Retinal pigment epithelial cell (primary cell): ENCODE results near the gene RASGEF1C.

ENCODE experiments used
- DNase-seq: peaks from one replicate; pipeline ENCODE4 v3.0.0-alpha.2; 2010; ENCODE audit warnings: low read depth
- H3K4me3 ChIP-seq: 2 replicates; pipeline ENCODE4 v1.5.1; 2011; ENCODE audit warnings: mild to moderate bottlenecking, low read length, control low read depth, moderate library complexity
- TF ChIP-seq, protein P1 (sequence below): conservative IDR thresholded peaks from 2 replicates; pipeline ENCODE4 v1.5.1; 2011; ENCODE audit warnings: low read depth, low read length, control low read depth, inconsistent platforms

Gene RASGEF1C

DNA sequence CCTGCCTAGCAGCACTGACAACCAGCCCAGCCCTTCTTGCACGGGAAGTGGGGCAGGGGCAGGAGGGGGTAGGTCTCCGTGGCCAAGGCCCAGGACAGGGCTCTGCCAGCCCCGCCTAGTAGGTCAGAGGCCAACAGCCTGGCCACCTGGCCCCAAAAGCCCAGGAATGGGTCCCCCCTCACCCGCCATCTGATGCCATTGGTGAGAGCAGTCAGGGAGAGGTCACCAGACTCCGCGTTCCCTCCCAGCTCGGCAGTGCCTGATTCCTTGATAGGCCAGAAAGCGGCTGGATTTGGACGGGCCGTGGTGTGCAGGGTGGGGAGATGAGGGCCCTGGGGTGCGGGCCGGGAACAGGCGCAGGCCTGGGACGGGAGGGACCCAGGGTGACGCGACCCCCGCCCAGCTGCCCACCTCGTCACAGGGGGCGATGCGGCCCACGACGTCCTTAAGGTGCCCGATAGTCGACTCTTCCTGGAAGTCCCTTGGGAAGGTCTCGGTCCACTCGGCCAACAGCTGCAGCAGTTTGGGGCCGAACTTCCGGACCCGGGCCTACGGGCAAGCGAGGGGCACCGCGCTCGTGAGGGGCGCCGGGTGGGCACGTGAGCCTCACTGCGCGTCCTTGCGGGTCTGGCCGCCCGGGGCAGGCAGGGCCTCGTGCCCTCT is 72.9 kb downstream of the RASGEF1C start:
- TF ChIP-seq, protein P1, sequence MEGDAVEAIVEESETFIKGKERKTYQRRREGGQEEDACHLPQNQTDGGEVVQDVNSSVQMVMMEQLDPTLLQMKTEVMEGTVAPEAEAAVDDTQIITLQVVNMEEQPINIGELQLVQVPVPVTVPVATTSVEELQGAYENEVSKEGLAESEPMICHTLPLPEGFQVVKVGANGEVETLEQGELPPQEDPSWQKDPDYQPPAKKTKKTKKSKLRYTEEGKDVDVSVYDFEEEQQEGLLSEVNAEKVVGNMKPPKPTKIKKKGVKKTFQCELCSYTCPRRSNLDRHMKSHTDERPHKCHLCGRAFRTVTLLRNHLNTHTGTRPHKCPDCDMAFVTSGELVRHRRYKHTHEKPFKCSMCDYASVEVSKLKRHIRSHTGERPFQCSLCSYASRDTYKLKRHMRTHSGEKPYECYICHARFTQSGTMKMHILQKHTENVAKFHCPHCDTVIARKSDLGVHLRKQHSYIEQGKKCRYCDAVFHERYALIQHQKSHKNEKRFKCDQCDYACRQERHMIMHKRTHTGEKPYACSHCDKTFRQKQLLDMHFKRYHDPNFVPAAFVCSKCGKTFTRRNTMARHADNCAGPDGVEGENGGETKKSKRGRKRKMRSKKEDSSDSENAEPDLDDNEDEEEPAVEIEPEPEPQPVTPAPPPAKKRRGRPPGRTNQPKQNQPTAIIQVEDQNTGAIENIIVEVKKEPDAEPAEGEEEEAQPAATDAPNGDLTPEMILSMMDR: no peak
- DNase-seq: no peak
- no peak overlapping the region for H3K4me3 ChIP-seq

DNA sequence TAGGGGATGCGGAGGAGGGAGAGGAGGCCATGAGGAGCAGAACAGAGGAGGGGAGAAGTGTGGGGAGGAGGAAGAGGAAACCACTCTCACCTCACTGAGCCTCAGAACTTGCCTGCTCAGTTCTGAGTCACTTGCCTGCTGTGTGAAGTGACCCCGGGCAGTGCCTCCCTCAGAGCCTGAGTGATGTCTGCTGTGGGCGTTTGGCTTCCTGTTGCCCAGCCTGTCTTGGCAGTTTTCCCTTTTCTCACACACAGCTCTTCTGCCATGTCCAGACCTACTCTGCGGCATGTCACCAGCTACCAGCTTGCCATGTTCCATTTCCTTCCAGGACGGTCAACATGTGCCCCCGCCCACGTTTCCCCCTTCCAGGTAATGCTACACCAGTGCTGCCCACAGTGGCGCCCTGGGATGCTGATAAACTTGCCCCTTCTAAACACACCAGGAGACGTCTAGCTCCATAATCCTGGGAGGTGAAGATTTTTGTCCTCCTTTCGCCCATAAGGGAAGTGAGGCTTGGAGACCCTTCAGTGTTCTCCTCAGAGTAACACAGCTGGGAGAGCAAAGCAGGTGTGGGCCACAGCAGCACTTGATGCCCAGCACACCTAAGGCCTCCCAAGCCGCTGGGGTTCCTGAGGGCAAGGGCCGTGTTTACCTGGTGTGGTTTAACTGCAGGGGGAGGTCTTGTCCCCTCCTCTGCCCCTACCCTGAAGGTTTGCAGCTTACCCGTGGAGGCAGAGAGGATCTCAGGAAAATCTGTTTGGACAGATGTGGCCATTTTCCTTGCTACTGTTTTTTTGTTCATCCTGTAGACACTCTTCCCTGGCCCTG is 73.7 kb downstream of the RASGEF1C start:
- no peak for DNase-seq
- TF ChIP-seq, protein P1: no peak
- H3K4me3 ChIP-seq: no peak overlapping the region

DNA sequence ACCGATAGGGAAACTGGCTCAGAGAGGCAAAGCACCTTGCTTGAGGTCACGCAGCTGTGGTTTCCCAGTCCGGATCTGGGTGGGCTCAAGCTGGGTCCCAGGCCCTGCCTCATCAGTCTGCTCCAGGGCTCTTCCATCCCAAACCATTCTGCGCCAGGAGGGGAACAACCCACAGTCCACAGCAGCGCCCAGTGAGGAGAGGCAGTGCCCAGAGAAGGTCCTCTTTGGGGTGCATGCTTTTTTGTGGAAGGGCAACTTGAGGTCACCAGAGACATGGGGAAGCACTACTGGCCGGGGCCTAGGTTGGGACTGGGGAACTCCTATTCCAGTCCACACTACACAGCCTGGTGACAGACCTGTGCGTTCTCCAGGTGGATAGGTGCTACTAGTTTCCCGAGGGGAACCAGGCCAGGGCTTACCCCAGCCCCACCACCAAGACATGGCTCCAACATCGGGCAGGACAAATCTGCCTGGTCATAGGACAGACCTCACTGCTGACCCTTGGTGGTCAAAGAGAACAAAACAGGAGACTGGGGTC is 75.0 kb downstream of the RASGEF1C start:
- TF ChIP-seq, protein P1: no peak
- no peak for DNase-seq

DNA sequence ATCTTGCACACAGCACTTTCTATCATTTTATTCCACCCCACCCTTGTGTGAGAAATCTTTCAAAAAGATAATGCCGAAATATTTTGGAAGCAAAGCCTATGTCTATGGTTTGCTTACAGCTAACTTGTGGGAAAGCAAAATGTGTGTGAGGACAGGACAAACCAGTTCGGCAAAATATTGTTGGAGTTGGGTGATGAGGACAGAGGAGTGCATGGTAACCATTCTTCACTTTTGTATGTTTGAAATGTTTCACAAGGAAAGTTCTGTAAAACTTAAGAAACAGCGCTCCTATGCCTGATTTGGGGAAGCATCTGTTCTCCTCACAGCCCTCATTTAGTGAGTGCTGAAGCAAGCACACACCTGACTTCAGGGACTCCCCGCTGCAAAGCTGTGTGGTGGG is 75.5 kb downstream of the RASGEF1C start:
- DNase-seq: no peak
- H3K4me3 ChIP-seq: no peak overlapping the region
- TF ChIP-seq, protein P1: no peak

More for the DNA sequence above, 75.0 kb downstream of the RASGEF1C start:
- no peak overlapping the region for H3K4me3 ChIP-seq

DNA sequence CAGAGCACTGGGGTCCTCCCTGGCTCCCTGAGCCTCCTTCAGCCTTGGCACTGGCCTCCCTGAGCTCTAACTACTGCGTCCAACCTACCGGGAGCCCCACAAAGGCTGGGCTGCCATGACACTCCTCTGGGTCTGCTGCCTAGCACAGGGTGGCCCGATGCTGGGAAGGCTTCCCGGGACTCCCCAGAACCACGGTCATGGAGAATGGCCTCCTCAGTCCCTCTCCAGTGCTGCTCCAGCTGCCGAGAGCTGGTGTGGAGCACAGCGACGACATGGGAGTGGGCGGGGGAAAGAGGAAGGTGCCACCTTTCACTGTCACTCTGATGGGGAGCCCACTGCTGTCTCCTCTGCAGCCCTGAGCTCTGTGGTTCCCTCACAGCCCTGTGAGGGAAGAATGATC is 76.0 kb downstream of the RASGEF1C start:
- no peak for DNase-seq
- TF ChIP-seq, protein P1: no peak
- no peak overlapping the region for H3K4me3 ChIP-seq

DNA sequence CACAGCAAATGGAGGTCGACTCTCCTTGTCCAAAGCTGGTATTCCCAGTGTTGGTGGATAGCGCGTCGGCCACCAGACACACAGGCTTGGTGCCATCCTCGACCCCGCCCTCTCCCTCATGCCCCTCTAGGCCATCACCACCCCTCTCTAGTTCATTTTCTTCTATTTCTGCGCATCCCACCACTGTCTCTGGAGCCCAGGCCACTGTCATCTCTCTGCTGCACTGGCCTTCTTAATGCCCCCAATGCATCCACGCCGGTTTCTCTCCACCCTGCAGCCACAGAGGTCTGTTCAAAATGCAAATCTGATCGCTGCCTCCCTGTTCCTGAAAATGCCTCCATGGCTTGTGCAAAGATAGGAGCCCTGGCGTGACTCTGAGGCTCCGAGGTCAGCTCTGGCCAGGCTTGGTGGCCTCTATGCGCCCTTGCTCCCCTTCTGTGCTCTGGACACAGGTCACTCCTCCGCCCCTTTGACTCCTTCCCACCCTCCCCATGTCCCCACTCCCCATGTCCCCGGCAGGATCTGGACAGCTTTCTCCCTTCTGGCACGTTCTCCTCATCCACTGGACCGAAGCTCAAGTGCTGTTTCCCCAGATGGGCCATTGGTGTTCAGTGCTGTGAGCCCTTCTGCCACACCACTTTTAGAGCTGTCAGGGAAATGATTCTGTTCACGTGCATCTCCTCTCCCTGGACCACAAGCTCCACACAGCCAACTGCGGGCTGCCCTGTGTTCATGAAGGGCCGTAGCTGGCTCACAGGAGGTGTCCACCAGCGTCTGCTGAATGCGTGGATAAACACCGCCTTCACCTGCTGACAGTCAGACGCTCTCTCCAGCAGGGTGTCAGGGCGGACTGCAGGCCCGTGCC is 77.9 kb downstream of the RASGEF1C start:
- DNase-seq: no peak
- TF ChIP-seq, protein P1: no peak
- no peak overlapping the region for H3K4me3 ChIP-seq
